NB4 (cell line): ENCODE data around the gene XRCC5.

Source experiments
- DNase-seq: peaks from one replicate; pipeline ENCODE4 v3.0.0; 2010; ENCODE audit warnings: low read depth
- H3K4me3 ChIP-seq: one replicate; pipeline ENCODE4 v1.5.1; 2011; ENCODE audit warnings: mild to moderate bottlenecking, low read depth, low read length, moderate library complexity
- MYC ChIP-seq: IDR thresholded peaks from 2 replicates; pipeline ENCODE4 v1.6.1; 2011; ENCODE audit warnings: low read depth, low read length
- POLR2A ChIP-seq: IDR thresholded peaks from 2 replicates; pipeline ENCODE4 v1.6.1; 2011; ENCODE audit warnings: mild to moderate bottlenecking; ENCODE audit not compliant: insufficient read length; ENCODE audit errors: extremely low read depth
- TF ChIP-seq, protein P1 (sequence below): IDR thresholded peaks from one replicate; pipeline ENCODE4 v1.5.1; 2012; ENCODE audit warnings: low read depth, low read length
- TF ChIP-seq, protein P2 (sequence below): IDR thresholded peaks from 2 replicates; pipeline ENCODE4 v1.6.1; 2011; ENCODE audit warnings: low read depth, low read length

Gene XRCC5

DNA sequence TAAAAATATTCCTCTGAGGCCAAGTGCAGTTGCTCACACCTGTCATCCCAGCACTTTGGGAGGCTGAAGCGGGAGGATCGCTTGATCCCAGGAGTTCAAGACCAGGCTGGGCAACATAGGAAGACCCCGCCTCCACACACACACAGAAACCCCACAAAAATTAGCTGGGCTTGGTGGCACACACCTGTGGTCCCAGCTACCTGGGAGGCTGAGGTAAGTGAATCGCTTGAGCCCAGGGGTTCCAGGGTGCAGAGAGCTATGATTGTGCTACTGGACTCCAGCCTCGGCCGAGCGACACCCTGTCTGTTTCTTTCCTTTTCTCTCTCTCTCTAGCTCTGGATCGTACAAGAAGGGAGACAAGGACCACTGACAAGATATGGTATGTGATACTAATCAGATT, 1.8 kb upstream of the XRCC5 start:
- H3K4me3 ChIP-seq = no peak overlapping the region
- TF ChIP-seq, protein P1, sequence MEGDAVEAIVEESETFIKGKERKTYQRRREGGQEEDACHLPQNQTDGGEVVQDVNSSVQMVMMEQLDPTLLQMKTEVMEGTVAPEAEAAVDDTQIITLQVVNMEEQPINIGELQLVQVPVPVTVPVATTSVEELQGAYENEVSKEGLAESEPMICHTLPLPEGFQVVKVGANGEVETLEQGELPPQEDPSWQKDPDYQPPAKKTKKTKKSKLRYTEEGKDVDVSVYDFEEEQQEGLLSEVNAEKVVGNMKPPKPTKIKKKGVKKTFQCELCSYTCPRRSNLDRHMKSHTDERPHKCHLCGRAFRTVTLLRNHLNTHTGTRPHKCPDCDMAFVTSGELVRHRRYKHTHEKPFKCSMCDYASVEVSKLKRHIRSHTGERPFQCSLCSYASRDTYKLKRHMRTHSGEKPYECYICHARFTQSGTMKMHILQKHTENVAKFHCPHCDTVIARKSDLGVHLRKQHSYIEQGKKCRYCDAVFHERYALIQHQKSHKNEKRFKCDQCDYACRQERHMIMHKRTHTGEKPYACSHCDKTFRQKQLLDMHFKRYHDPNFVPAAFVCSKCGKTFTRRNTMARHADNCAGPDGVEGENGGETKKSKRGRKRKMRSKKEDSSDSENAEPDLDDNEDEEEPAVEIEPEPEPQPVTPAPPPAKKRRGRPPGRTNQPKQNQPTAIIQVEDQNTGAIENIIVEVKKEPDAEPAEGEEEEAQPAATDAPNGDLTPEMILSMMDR = no peak
- TF ChIP-seq MYC (no peak), POLR2A (no peak)
- TF ChIP-seq, protein P2, sequence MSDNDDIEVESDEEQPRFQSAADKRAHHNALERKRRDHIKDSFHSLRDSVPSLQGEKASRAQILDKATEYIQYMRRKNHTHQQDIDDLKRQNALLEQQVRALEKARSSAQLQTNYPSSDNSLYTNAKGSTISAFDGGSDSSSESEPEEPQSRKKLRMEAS = no peak
- no peak for DNase-seq

DNA sequence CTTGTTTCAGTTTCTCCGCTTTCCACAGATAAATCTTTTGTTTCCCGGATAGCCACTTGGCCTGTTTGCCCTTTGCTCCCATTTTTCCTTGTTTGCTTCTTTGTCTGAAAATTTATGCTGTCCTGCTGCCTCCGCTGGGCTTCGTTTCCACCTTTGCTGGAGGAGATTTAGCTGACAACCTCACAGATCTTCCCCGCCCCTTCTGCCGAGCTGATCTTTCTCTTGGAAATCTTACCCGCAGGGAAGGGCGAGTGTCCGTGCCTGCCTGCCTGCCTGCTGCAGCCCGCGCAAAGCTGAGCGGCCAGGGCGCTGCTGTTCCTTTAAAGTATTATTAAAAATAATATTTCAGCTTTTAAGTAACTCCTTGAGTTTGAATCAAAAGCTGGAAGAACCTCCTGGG, 1.4 kb upstream of the XRCC5 start:
- no peak for TF ChIP-seq POLR2A
- TF ChIP-seq, protein P1 = no peak
- TF ChIP-seq, protein P2 = no peak
- TF ChIP-seq MYC = no peak
- no peak for DNase-seq
- no peak overlapping the region for H3K4me3 ChIP-seq

DNA sequence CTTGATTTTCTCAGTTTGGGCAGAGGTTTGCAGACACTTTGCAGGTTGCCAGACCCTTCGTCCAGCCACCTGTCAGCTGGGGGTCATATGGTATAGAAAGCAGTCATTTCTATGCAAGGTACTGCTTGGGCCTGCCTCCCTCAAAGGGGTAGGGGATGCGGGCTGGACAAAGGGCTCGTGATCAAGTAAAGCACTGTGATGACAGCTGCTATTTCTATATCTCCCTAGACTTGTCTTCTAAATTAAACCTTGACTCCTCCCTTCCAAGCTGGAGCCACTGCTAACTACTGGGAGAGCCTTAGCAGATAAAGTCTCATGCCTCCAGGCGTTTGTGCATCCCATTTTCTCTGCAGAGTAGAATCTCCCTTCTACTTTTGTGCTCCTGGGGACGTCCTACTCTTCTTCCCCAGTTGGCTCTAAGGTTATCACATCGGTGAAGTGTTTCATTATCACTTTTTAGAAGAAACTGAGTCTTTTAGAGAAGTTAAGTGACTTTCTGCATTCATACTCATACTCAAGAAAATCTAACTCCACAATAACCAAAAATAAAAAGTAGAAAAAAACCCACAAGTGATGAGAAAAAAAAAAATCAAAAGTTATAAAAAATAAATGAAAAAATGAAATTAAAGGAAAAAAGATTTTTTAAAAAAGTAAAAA, 710 bp upstream of the XRCC5 start:
- peak overlapping the region; percentile 69 for H3K4me3 ChIP-seq
- TF ChIP-seq POLR2A = no peak
- TF ChIP-seq MYC = no peak
- TF ChIP-seq, protein P1 = no peak
- TF ChIP-seq, protein P2 = no peak
- peak; percentile 30 for DNase-seq

DNA sequence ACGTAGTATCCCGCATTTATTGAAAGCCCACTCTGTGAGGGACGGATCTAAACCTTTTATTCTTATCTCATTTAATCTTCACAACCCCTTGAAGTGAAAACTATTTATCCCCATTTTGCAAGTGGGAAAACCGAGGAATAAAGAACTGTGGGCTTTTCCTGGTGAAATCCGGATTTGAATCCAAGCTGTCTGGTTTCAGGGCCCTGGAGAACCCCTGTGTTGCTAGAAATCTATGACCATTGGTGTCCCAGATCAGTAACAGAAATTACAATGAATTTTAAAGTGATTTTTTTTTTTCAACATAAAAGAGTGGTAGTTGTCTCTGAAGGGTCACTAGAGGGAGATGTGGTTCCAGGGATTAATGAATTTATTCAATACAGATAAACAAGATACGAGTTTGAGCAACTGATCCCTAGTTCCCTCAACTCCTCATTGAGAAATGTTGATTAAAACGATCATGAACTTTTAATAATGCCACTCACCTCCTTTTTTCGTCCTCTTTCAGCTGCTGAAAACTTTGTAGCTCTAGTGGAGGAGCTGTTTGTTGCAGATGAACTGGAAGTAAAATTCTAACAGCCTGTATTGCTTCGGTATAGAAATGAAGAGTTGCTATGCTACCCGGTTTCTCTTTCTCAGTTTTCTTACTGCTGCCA, 940 bp downstream of the XRCC5 start:
- peak; percentile 62 for DNase-seq
- H3K4me3 ChIP-seq = peak overlapping the region; percentile 99
- no peak for TF ChIP-seq POLR2A
- TF ChIP-seq, protein P1 = peak; percentile 15
- TF ChIP-seq, protein P2 = no peak
- TF ChIP-seq MYC = no peak

DNA sequence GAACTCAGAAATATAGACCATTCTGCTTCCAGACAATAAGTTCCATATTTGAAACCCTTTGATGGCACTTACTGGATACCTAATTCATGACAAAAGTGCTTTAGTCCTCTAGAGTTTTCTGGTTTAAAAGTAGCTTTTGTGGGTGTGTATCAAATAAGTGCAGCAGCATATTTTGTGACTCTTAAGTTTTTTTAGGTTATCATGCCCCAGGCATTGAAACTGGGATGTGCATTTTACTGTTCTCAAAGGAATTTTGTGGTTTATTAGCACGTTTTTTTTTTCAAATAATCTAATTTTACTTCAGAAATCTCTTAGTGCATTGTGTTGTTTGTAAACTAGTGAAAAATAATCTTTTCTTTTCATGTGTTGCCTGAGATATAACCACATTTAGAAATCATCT, 1.5 kb downstream of the XRCC5 start:
- TF ChIP-seq MYC (no peak), POLR2A (no peak)
- TF ChIP-seq, protein P1 = no peak
- TF ChIP-seq, protein P2 = no peak
- no peak for DNase-seq

More for the DNA sequence above, 1.5 kb downstream of the XRCC5 start:
- H3K4me3 ChIP-seq = peak overlapping the region; percentile 99
